ENCODE results near the gene ELP4.

GRCh38 chr11:31790649-31791048 lies 281.1 kb downstream of the ELP4 start:
- TF ChIP-seq POLR2A (IDR thresholded peaks at IDR 0.05) = no peak
- TF ChIP-seq, protein P1, sequence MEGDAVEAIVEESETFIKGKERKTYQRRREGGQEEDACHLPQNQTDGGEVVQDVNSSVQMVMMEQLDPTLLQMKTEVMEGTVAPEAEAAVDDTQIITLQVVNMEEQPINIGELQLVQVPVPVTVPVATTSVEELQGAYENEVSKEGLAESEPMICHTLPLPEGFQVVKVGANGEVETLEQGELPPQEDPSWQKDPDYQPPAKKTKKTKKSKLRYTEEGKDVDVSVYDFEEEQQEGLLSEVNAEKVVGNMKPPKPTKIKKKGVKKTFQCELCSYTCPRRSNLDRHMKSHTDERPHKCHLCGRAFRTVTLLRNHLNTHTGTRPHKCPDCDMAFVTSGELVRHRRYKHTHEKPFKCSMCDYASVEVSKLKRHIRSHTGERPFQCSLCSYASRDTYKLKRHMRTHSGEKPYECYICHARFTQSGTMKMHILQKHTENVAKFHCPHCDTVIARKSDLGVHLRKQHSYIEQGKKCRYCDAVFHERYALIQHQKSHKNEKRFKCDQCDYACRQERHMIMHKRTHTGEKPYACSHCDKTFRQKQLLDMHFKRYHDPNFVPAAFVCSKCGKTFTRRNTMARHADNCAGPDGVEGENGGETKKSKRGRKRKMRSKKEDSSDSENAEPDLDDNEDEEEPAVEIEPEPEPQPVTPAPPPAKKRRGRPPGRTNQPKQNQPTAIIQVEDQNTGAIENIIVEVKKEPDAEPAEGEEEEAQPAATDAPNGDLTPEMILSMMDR (IDR thresholded peaks at IDR 0.05) = no peak
